Dermis blood vessel endothelial cell (primary cell): ENCODE measurements around the gene SFXN1. TPM values are rescaled to one million over a fixed set of nuclear protein-coding genes. Genes with fewer than 3 reads are reported as not detected.

Experiments
- DNase-seq: peaks from one replicate; pipeline ENCODE4 v3.0.0; 2010
- total RNA-seq: library from RNA; depleted of rRNA; stranded (reverse); fragments of >200 nt; gene quantifications from 2 replicates; pipeline ENCODE4 v1.2.3, GENCODE V29; 2014

Gene SFXN1
- total RNA-seq, 1 donor from 2014 or later, result 109 TPM

- DNase-seq, result no peak
Measured at GRCh38 chr5:175576096-175576495, 97.7 kb downstream of the SFXN1 start.

- DNase-seq, result no peak
Measured at GRCh38 chr5:175576591-175576990, 98.2 kb downstream of the SFXN1 start.

Other genes starting within 250 kb of the SFXN1 start
- not detected in 2 replicates for gene DRD1, start 34.4 kb upstream of the SFXN1 start, total RNA-seq
- gene HRH2, start 179.5 kb downstream of the SFXN1 start, total RNA-seq, result 0.05 TPM in 1 of 2 replicates, not detected in the other